Osteoblast (primary cell): ENCODE results near the gene MVK. TPM values are rescaled to one million over a fixed set of nuclear protein-coding genes. Genes with fewer than 3 reads are reported as not detected.

ENCODE experiments used
- DNase-seq: peaks from one replicate; pipeline ENCODE4 v3.0.0; 2011; ENCODE audit warnings: low spot score, mixed read lengths; ENCODE audit not compliant: insufficient read length; ENCODE audit errors: missing footprints
- H2AFZ ChIP-seq: 2 replicates; pipeline ENCODE4 v1.6.0; 2011; ENCODE audit warnings: mild to moderate bottlenecking, low read length
- H3K27ac ChIP-seq: 2 replicates; pipeline ENCODE4 v1.5.1; 2011; ENCODE audit warnings: mild to moderate bottlenecking, low read depth, low read length, moderate library complexity
- H3K27me3 ChIP-seq: 2 replicates; pipeline ENCODE4 v1.6.0; 2012; ENCODE audit warnings: mild to moderate bottlenecking, control low read depth, inconsistent platforms, low read length, moderate library complexity; ENCODE audit not compliant: insufficient read depth
- H3K36me3 ChIP-seq: 2 replicates; pipeline ENCODE4 v1.5.1; 2011; ENCODE audit warnings: mild to moderate bottlenecking, low read length, control low read depth, moderate library complexity; ENCODE audit not compliant: insufficient read depth
- H3K4me1 ChIP-seq: 2 replicates; pipeline ENCODE4 v1.5.1; 2011; ENCODE audit warnings: mild to moderate bottlenecking, low read length, control low read depth, moderate library complexity; ENCODE audit not compliant: insufficient read depth
- H3K4me2 ChIP-seq: 2 replicates; pipeline ENCODE4 v1.6.0; 2011; ENCODE audit warnings: mild to moderate bottlenecking, low read length; ENCODE audit not compliant: insufficient read depth
- H3K4me3 ChIP-seq: fragments of 200-600 bp; sonication (generic); 3 replicates; pipeline ENCODE4 v1.5.1; 2012; ENCODE audit warnings: mild to moderate bottlenecking, low read length, inconsistent platforms; ENCODE audit not compliant: insufficient read depth
- H3K79me2 ChIP-seq: 2 replicates; pipeline ENCODE4 v1.6.0; 2012; ENCODE audit warnings: mild to moderate bottlenecking, low read length, control low read depth, inconsistent platforms; ENCODE audit not compliant: insufficient read depth
- H3K9me3 ChIP-seq: 2 replicates; pipeline ENCODE4 v1.5.1; 2011; ENCODE audit warnings: low read depth, low read length, control low read depth
- H4K20me1 ChIP-seq: 2 replicates; pipeline ENCODE4 v1.6.0; 2012; ENCODE audit warnings: mild to moderate bottlenecking, low read length, control low read depth; ENCODE audit not compliant: insufficient read depth
- total RNA-seq: library from RNA; depleted of rRNA; stranded (reverse); fragments of >200 nt; gene quantifications from 2 replicates; pipeline ENCODE4 v1.2.3, GENCODE V29; 2012
- TF ChIP-seq, protein P1 (sequence below): IDR thresholded peaks from 2 replicates; pipeline ENCODE4 v1.5.1; 2011; ENCODE audit warnings: mild to moderate bottlenecking, low read depth, low read length, moderate library complexity; ENCODE audit errors: extremely low read depth

MVK gene
- total RNA-seq, 1 donor = 31.1 TPM

GRCh38 chr12:109617491-109617890 is 43.9 kb downstream of the MVK start:
- H3K27me3 ChIP-seq = peaks cover 57% of the 10 kb centered on the region

DNA sequence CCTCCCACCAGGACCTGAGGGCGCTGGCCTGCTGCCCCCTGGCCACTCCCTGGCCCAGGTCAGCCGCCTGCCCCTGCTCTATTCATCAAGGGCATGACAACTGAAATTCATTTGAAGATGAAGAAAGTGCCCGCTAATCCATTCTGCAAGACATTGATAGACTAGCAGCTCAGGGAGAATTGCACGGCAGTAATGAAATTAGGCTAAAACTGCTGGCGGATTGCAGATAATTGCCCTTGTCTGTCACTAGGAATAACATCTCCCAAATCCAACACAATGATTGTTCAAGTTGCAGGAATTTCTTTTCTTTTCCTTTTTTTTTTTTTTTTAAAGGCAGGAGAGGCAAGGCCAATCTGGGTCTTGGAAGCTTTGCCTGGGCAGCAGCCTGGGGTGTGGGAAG is 44.5 kb downstream of the MVK start:
- Histone ChIP-seq H3K79me2 (no peaks in the 10 kb centered on the region), H3K36me3 (no peaks in the 10 kb centered on the region), H3K4me2 (no peak overlapping the region), H3K27me3 (peaks cover 55% of the 10 kb centered on the region), H4K20me1 (no peaks in the 10 kb centered on the region), H3K4me1 (no peaks in the 10 kb centered on the region), H3K27ac (no peak overlapping the region), H2AFZ (no peak overlapping the region), H3K4me3 (no peak overlapping the region), H3K9me3 (no peaks in the 10 kb centered on the region)
- no peak for DNase-seq
- TF ChIP-seq, protein P1, sequence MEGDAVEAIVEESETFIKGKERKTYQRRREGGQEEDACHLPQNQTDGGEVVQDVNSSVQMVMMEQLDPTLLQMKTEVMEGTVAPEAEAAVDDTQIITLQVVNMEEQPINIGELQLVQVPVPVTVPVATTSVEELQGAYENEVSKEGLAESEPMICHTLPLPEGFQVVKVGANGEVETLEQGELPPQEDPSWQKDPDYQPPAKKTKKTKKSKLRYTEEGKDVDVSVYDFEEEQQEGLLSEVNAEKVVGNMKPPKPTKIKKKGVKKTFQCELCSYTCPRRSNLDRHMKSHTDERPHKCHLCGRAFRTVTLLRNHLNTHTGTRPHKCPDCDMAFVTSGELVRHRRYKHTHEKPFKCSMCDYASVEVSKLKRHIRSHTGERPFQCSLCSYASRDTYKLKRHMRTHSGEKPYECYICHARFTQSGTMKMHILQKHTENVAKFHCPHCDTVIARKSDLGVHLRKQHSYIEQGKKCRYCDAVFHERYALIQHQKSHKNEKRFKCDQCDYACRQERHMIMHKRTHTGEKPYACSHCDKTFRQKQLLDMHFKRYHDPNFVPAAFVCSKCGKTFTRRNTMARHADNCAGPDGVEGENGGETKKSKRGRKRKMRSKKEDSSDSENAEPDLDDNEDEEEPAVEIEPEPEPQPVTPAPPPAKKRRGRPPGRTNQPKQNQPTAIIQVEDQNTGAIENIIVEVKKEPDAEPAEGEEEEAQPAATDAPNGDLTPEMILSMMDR = no peak

More at GRCh38 chr12:109617491-109617890, 43.9 kb downstream of the MVK start:
- Histone ChIP-seq H3K4me3 (no peak overlapping the region), H3K36me3 (no peaks in the 10 kb centered on the region), H4K20me1 (no peaks in the 10 kb centered on the region), H3K9me3 (no peaks in the 10 kb centered on the region), H3K4me1 (no peaks in the 10 kb centered on the region), H3K4me2 (no peak overlapping the region), H3K27ac (no peak overlapping the region), H3K79me2 (no peaks in the 10 kb centered on the region), H2AFZ (no peak overlapping the region)
- TF ChIP-seq, protein P1 = no peak
- no peak for DNase-seq

- Histone ChIP-seq H3K4me2 (no peak overlapping the region), H4K20me1 (no peaks in the 10 kb centered on the region), H3K79me2 (no peaks in the 10 kb centered on the region), H3K9me3 (no peaks in the 10 kb centered on the region), H3K36me3 (no peaks in the 10 kb centered on the region), H3K4me3 (no peak overlapping the region), H2AFZ (no peak overlapping the region), H3K27me3 (peaks cover 49% of the 10 kb centered on the region), H3K4me1 (no peaks in the 10 kb centered on the region), H3K27ac (no peak overlapping the region)
- TF ChIP-seq, protein P1 = no peak
- no peak for DNase-seq
These were observed 45.5 kb downstream of the MVK start for GRCh38 chr12:109619002-109619604.

DNA sequence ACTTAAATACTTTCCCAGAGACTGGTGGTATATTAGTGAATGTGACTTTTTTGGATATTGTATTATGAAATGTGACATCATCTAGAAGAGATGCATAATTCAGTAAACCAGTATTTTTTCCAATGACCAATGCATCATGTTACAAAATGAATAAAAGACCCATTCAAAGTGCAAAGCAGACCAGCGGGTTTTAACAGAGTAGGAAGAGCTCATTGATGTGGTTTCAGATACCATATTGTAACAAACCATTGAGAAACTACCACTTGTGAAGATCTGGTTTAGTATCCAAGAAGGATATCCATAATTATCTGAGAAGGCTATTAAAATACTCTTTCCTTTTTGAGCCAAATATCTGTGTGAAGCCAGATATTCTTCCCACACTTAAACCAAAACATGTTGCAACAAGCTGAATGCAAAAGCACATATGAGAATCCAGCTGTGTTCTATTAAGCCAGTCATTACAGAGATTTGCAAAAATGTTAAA is 47.7 kb downstream of the MVK start:
- peaks cover 36% of the 10 kb centered on the region for H3K27me3 ChIP-seq
- no peak overlapping the region for H3K4me2 ChIP-seq
- no peak overlapping the region for H3K27ac ChIP-seq
- no peaks in the 10 kb centered on the region for H3K4me1 ChIP-seq
- TF ChIP-seq, protein P1 = no peak
- H3K79me2 ChIP-seq = no peaks in the 10 kb centered on the region
- no peaks in the 10 kb centered on the region for H4K20me1 ChIP-seq
- no peaks in the 10 kb centered on the region for H3K9me3 ChIP-seq
- DNase-seq = no peak
- H3K36me3 ChIP-seq = no peaks in the 10 kb centered on the region
- H3K4me3 ChIP-seq = no peak overlapping the region
- no peak overlapping the region for H2AFZ ChIP-seq
